Fibroblast of mammary gland (primary cell): ENCODE measurements around the gene DCAF17.
"Not testable (repeated sequence)": the region's sequence is repeated elsewhere in the genome, so short reads cannot be mapped to it uniquely, and the experiment has no call there.

ENCODE experiments used
- DNase-seq: peaks from one replicate; pipeline ENCODE4 v3.0.0-alpha.2; 2010; ENCODE audit warnings: low read depth
- H3K4me3 ChIP-seq: 2 replicates; pipeline ENCODE4 v1.5.1; 2011; ENCODE audit warnings: low read depth, mild to moderate bottlenecking, low read length, moderate library complexity; ENCODE audit not compliant: control insufficient read depth
- CTCF ChIP-seq: conservative IDR thresholded peaks from 2 replicates; pipeline ENCODE4 v1.5.1; 2011; ENCODE audit warnings: low read depth, low read length, inconsistent platforms; ENCODE audit not compliant: control insufficient read depth, insufficient read depth

DCAF17 gene

GRCh38 chr2:171524018-171524401 lies 90.0 kb downstream of the DCAF17 start:
- DNase-seq: peak; percentile 29
- TF ChIP-seq CTCF: no peak
- peak overlapping the region; percentile 84 for H3K4me3 ChIP-seq

- peak; percentile 34 for DNase-seq
- H3K4me3 ChIP-seq: no peak overlapping the region
- TF ChIP-seq CTCF: peak; percentile 77
These were observed 95.9 kb downstream of the DCAF17 start for GRCh38 chr2:171529914-171530313.

- no peak overlapping the region for H3K4me3 ChIP-seq
- no peak for TF ChIP-seq CTCF
- no peak for DNase-seq
These were observed 96.4 kb downstream of the DCAF17 start for GRCh38 chr2:171530378-171530777.

- peak overlapping the region; percentile 18 for H3K4me3 ChIP-seq
- DNase-seq: not testable (repeated sequence)
These were observed 96.8 kb downstream of the DCAF17 start for GRCh38 chr2:171530859-171531258.

GRCh38 chr2:171531291-171531690 lies 97.3 kb downstream of the DCAF17 start:
- peak; percentile 83 for DNase-seq
- TF ChIP-seq CTCF: no peak
- peak overlapping the region; percentile 18 for H3K4me3 ChIP-seq

GRCh38 chr2:171531836-171532450 lies 97.9 kb downstream of the DCAF17 start:
- H3K4me3 ChIP-seq: no peak overlapping the region
- no peak for TF ChIP-seq CTCF
- DNase-seq: no peak

GRCh38 chr2:171533331-171533730 lies 99.3 kb downstream of the DCAF17 start:
- no peak for DNase-seq
- TF ChIP-seq CTCF: no peak

More at GRCh38 chr2:171533331-171533730, 99.3 kb downstream of the DCAF17 start:
- H3K4me3 ChIP-seq: no peak overlapping the region
